ENCODE data around the gene IL1RAPL2.

The IL1RAPL2 gene

GRCh38 chrX:105050921-105051320, 484.9 kb downstream of the IL1RAPL2 start:
- no peak overlapping the region for H3K9ac ChIP-seq (ENCODE audit: low read length)
- no peak overlapping the region for H3K4me3 ChIP-seq (ENCODE audit: low read length)
- no peaks in the 10 kb centered on the region for H3K27me3 ChIP-seq (ENCODE audit: low read depth, low read length)
- TF ChIP-seq EZH2phosphoT487 (IDR thresholded peaks at IDR 0.05; ENCODE audit: low read depth): no peak
- no peak for TF ChIP-seq CTCF (IDR thresholded peaks at IDR 0.05; ENCODE audit: low read depth, low read length)
- peaks cover 19% of the 10 kb centered on the region for H3K4me1 ChIP-seq (ENCODE audit: low read length)
- no peak overlapping the region for H3K27ac ChIP-seq (ENCODE audit: low read length)
- no peak overlapping the region for H3K4me2 ChIP-seq (ENCODE audit: low read length)
- H2AFZ ChIP-seq (ENCODE audit: low read depth, low read length): no peak overlapping the region
- H3K79me2 ChIP-seq (ENCODE audit: low read length): no peaks in the 10 kb centered on the region
- H3K36me3 ChIP-seq (replicated peaks; ENCODE audit: low read depth, low read length): no peaks in the 10 kb centered on the region
- H3K9me3 ChIP-seq (ENCODE audit: insufficient read depth, low read length): no peaks in the 10 kb centered on the region
- H4K20me1 ChIP-seq (ENCODE audit: insufficient read depth, low read length): no peaks in the 10 kb centered on the region

GRCh38 chrX:105051364-105051763, 485.4 kb downstream of the IL1RAPL2 start:
- Histone ChIP-seq H3K4me2 (ENCODE audit: low read length) (no peak overlapping the region), H3K9ac (ENCODE audit: low read length) (no peak overlapping the region), H3K9me3 (ENCODE audit: insufficient read depth, low read length) (no peaks in the 10 kb centered on the region), H3K4me3 (ENCODE audit: low read length) (no peak overlapping the region), H3K36me3 (replicated peaks; ENCODE audit: low read depth, low read length) (no peaks in the 10 kb centered on the region), H4K20me1 (ENCODE audit: insufficient read depth, low read length) (no peaks in the 10 kb centered on the region), H3K27ac (ENCODE audit: low read length) (no peak overlapping the region), H2AFZ (ENCODE audit: low read depth, low read length) (no peak overlapping the region), H3K27me3 (ENCODE audit: low read depth, low read length) (no peaks in the 10 kb centered on the region), H3K79me2 (ENCODE audit: low read length) (no peaks in the 10 kb centered on the region), H3K4me1 (ENCODE audit: low read length) (peaks cover 23% of the 10 kb centered on the region)
- TF ChIP-seq CTCF (IDR thresholded peaks at IDR 0.05; ENCODE audit: low read depth, low read length) (no peak), EZH2phosphoT487 (IDR thresholded peaks at IDR 0.05; ENCODE audit: low read depth) (no peak)

GRCh38 chrX:105052926-105053325, 486.9 kb downstream of the IL1RAPL2 start:
- H3K9me3 ChIP-seq (ENCODE audit: insufficient read depth, low read length): no peaks in the 10 kb centered on the region
- no peak overlapping the region for H3K4me3 ChIP-seq (ENCODE audit: low read length)
- no peaks in the 10 kb centered on the region for H3K36me3 ChIP-seq (replicated peaks; ENCODE audit: low read depth, low read length)
- H3K4me1 ChIP-seq (ENCODE audit: low read length): peaks cover 29% of the 10 kb centered on the region
- no peaks in the 10 kb centered on the region for H3K79me2 ChIP-seq (ENCODE audit: low read length)
- TF ChIP-seq CTCF (IDR thresholded peaks at IDR 0.05; ENCODE audit: low read depth, low read length) (no peak), EZH2phosphoT487 (IDR thresholded peaks at IDR 0.05; ENCODE audit: low read depth) (no peak)
- H3K27ac ChIP-seq (ENCODE audit: low read length): no peak overlapping the region
- no peak overlapping the region for H2AFZ ChIP-seq (ENCODE audit: low read depth, low read length)
- no peaks in the 10 kb centered on the region for H4K20me1 ChIP-seq (ENCODE audit: insufficient read depth, low read length)
- H3K27me3 ChIP-seq (ENCODE audit: low read depth, low read length): no peaks in the 10 kb centered on the region
- H3K4me2 ChIP-seq (ENCODE audit: low read length): no peak overlapping the region
- no peak overlapping the region for H3K9ac ChIP-seq (ENCODE audit: low read length)

GRCh38 chrX:105063743-105064142, 497.7 kb downstream of the IL1RAPL2 start:
- no peak; the same call in 1 of the 2 replicates for TF ChIP-seq CTCF (IDR thresholded peaks at IDR 0.05; ENCODE audit: low read depth, low read length)
- TF ChIP-seq EZH2phosphoT487 (IDR thresholded peaks at IDR 0.05; ENCODE audit: low read depth): no peak
- no peaks in the 10 kb centered on the region for H3K9me3 ChIP-seq (ENCODE audit: insufficient read depth, low read length)
- no peak overlapping the region for H3K4me3 ChIP-seq (ENCODE audit: low read length)
- H3K36me3 ChIP-seq (replicated peaks; ENCODE audit: low read depth, low read length): no peaks in the 10 kb centered on the region
- H2AFZ ChIP-seq (ENCODE audit: low read depth, low read length): no peak overlapping the region
- no peaks in the 10 kb centered on the region for H3K79me2 ChIP-seq (ENCODE audit: low read length)
- no peak overlapping the region for H3K4me2 ChIP-seq (ENCODE audit: low read length)
- no peaks in the 10 kb centered on the region for H4K20me1 ChIP-seq (ENCODE audit: insufficient read depth, low read length)
- H3K4me1 ChIP-seq (ENCODE audit: low read length): no peaks in the 10 kb centered on the region
- no peaks in the 10 kb centered on the region for H3K27me3 ChIP-seq (ENCODE audit: low read depth, low read length)
- no peak overlapping the region for H3K9ac ChIP-seq (ENCODE audit: low read length)
- no peak overlapping the region for H3K27ac ChIP-seq (ENCODE audit: low read length)

Data from OCI-LY3 (cell line).